ENCODE results near the gene CEP89.

DNA sequence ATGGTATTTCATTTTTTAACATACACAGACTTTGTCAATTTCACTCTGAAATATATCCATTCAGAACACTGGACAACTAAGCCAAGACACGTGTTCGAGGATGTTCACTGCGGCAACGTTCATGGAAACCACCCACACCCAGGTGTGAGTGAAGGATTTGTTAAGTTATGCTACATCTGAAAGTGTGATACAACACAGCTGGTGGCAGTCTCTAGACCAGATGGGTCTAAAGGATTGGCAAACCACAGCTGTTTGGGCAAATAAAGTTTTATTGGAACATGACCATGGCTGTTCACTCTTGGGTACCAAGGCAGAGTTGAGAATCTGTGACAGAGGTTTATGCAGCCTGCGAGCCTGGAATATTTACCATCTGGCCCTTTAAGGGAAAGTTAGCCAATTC is 114.2 kb downstream of the CEP89 start:
- TF ChIP-seq, protein P1, sequence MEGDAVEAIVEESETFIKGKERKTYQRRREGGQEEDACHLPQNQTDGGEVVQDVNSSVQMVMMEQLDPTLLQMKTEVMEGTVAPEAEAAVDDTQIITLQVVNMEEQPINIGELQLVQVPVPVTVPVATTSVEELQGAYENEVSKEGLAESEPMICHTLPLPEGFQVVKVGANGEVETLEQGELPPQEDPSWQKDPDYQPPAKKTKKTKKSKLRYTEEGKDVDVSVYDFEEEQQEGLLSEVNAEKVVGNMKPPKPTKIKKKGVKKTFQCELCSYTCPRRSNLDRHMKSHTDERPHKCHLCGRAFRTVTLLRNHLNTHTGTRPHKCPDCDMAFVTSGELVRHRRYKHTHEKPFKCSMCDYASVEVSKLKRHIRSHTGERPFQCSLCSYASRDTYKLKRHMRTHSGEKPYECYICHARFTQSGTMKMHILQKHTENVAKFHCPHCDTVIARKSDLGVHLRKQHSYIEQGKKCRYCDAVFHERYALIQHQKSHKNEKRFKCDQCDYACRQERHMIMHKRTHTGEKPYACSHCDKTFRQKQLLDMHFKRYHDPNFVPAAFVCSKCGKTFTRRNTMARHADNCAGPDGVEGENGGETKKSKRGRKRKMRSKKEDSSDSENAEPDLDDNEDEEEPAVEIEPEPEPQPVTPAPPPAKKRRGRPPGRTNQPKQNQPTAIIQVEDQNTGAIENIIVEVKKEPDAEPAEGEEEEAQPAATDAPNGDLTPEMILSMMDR (IDR thresholded peaks at IDR 0.05 in 4 of 5, conservative IDR thresholded peaks at IDR 0.05 in 1 of 5): no peak
- TF ChIP-seq POLR2A (IDR thresholded peaks at IDR 0.05): no peak
